ENCODE measurements around the gene EEPD1. TPM values are rescaled to one million over a fixed set of nuclear protein-coding genes. Genes with fewer than 3 reads are reported as not detected.

The EEPD1 gene
- total RNA-seq, 1 donor from 2014 or later = 5.4 TPM

DNA sequence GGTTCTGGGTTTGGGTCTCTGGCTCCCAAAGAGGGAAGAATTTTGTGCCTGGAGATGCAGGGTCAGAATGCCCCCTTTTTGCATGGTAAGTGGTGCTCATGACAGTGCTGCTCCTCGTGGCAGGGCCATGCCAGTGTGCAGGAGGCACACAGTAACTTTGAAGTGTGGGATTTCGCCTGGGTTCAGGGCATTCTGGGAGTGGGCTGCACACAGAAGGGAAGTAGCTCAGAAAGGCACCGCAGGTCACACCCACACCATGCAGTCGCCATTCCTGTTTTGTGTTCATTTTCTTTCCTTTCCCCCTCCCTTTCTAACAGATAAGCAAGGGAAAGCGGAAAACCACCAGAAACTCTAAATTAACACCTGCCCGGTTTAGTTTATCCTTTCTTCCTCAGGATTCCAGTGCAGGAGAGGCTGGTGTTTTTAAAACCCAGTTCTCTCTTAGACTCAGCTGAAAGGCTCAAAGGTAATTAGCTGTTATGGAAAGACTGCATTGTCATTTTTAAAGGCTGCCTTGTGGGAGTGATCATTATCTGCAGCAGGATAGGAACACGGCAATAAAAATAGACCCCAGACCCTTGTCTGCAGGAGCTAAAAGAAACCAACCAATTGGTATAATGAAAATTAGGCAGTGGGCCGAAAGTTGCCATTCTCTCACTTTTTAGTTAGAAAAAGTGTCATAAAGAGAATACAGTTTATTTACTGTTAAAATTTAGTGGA is 50.2 kb downstream of the EEPD1 start:
- H3K4me3 ChIP-seq (ENCODE audit: insufficient read depth, low read depth, low read length) = no peak overlapping the region
- no peak overlapping the region for H3K9ac ChIP-seq (ENCODE audit: low read length)
- H3K27ac ChIP-seq (ENCODE audit: low read depth, low read length) = no peak overlapping the region
- peaks cover 14% of the 10 kb centered on the region for H3K4me1 ChIP-seq (ENCODE audit: insufficient read depth, low read length)
- no peaks in the 10 kb centered on the region for H3K79me2 ChIP-seq (ENCODE audit: insufficient read depth, low read length)
- FAIRE-seq = no peak
- TF ChIP-seq EZH2 (IDR thresholded peaks at IDR 0.05; ENCODE audit: insufficient read depth, low read length) = no peak
- TF ChIP-seq, protein P1, sequence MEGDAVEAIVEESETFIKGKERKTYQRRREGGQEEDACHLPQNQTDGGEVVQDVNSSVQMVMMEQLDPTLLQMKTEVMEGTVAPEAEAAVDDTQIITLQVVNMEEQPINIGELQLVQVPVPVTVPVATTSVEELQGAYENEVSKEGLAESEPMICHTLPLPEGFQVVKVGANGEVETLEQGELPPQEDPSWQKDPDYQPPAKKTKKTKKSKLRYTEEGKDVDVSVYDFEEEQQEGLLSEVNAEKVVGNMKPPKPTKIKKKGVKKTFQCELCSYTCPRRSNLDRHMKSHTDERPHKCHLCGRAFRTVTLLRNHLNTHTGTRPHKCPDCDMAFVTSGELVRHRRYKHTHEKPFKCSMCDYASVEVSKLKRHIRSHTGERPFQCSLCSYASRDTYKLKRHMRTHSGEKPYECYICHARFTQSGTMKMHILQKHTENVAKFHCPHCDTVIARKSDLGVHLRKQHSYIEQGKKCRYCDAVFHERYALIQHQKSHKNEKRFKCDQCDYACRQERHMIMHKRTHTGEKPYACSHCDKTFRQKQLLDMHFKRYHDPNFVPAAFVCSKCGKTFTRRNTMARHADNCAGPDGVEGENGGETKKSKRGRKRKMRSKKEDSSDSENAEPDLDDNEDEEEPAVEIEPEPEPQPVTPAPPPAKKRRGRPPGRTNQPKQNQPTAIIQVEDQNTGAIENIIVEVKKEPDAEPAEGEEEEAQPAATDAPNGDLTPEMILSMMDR (IDR thresholded peaks at IDR 0.05; ENCODE audit: insufficient read depth, low read depth, low read length) = no peak
- no peak for DNase-seq (ENCODE audit: low read depth)
- no peaks in the 10 kb centered on the region for H3K27me3 ChIP-seq (ENCODE audit: insufficient read depth, low read length)
- Mint-ChIP-seq H3K27me3 (ENCODE audit: low read depth, unreplicated experiment) (no peaks in the 10 kb centered on the region), H3K27ac (ENCODE audit: unreplicated experiment) (no peak overlapping the region), H3K9me3 (ENCODE audit: unreplicated experiment) (no peaks in the 10 kb centered on the region), H3K4me3 (ENCODE audit: unreplicated experiment) (no peak overlapping the region), H3K36me3 (ENCODE audit: low read depth, unreplicated experiment) (no peaks in the 10 kb centered on the region), H3K4me1 (ENCODE audit: low read depth, unreplicated experiment) (peaks cover 30% of the 10 kb centered on the region)
- no peak overlapping the region for H2AFZ ChIP-seq (ENCODE audit: low read depth, low read length)
- no peaks in the 10 kb centered on the region for H3K36me3 ChIP-seq (ENCODE audit: insufficient read depth, low read length)
- H3K4me2 ChIP-seq (ENCODE audit: low read length) = no peak overlapping the region
- H4K20me1 ChIP-seq (ENCODE audit: insufficient read depth, low read length) = no peaks in the 10 kb centered on the region
- no peaks in the 10 kb centered on the region for H3K9me3 ChIP-seq (ENCODE audit: insufficient read depth, low read depth, low read length)

DNA sequence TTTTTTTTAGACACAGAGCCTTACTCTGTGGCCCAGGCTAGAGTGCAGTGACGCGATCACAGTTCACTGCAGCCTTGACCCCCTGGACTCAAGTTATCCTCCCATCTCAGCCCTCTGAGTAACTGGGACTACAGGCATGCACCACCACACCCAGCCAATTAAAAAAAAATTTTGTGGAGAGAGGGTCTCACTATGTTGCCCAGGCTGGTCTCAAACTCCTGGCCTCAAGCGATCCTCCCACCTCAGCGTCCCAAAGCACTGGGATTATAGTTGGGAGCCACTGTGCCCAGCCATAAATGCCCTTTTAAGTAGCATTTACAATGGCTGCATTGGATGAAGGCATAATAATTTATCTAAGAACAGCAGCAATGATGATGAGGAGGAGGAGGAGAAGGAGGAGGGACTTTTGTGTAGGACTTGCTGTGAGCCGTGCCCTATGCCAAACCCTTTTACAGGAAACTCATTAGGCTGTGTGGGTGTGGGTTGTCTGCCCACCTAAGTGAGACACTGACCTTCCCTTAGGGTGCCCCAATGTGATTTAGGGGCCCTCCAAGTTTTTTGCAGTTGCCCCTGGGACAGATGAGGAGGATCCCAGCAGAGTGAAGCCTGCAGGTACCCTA is 51.1 kb downstream of the EEPD1 start:
- Histone ChIP-seq H3K4me3 (ENCODE audit: insufficient read depth, low read depth, low read length) (no peak overlapping the region), H3K9ac (ENCODE audit: low read length) (no peak overlapping the region), H4K20me1 (ENCODE audit: insufficient read depth, low read length) (no peaks in the 10 kb centered on the region), H3K27me3 (ENCODE audit: insufficient read depth, low read length) (no peaks in the 10 kb centered on the region), H3K4me1 (ENCODE audit: insufficient read depth, low read length) (peaks cover 22% of the 10 kb centered on the region), H3K4me2 (ENCODE audit: low read length) (no peak overlapping the region), H3K9me3 (ENCODE audit: insufficient read depth, low read depth, low read length) (no peaks in the 10 kb centered on the region), H3K27ac (ENCODE audit: low read depth, low read length) (no peak overlapping the region), H2AFZ (ENCODE audit: low read depth, low read length) (no peak overlapping the region), H3K79me2 (ENCODE audit: insufficient read depth, low read length) (no peaks in the 10 kb centered on the region), H3K36me3 (ENCODE audit: insufficient read depth, low read length) (no peaks in the 10 kb centered on the region)
- FAIRE-seq (no peak), DNase-seq (ENCODE audit: low read depth) (no peak)
- no peaks in the 10 kb centered on the region for H3K9me3 Mint-ChIP-seq (ENCODE audit: unreplicated experiment)
- peak overlapping the region; percentile 11 for H3K27ac Mint-ChIP-seq (ENCODE audit: unreplicated experiment)
- no peak overlapping the region for H3K4me3 Mint-ChIP-seq (ENCODE audit: unreplicated experiment)
- H3K4me1 Mint-ChIP-seq (ENCODE audit: low read depth, unreplicated experiment) = peaks cover 32% of the 10 kb centered on the region
- no peaks in the 10 kb centered on the region for H3K27me3 Mint-ChIP-seq (ENCODE audit: low read depth, unreplicated experiment)
- TF ChIP-seq EZH2 (IDR thresholded peaks at IDR 0.05; ENCODE audit: insufficient read depth, low read length) = no peak
- TF ChIP-seq, protein P1 (IDR thresholded peaks at IDR 0.05; ENCODE audit: insufficient read depth, low read depth, low read length) = no peak
- H3K36me3 Mint-ChIP-seq (ENCODE audit: low read depth, unreplicated experiment) = no peaks in the 10 kb centered on the region

Measured in astrocyte (in vitro differentiated cells and primary cell).